ENCODE data around the gene SAMD4A. TPM values are rescaled to one million over a fixed set of nuclear protein-coding genes. Genes with fewer than 3 reads are reported as not detected.

Gene SAMD4A
- total and polyA plus RNA-seq, 4 donors: 17.5 to 31.6 (median 24.5) TPM

DNA sequence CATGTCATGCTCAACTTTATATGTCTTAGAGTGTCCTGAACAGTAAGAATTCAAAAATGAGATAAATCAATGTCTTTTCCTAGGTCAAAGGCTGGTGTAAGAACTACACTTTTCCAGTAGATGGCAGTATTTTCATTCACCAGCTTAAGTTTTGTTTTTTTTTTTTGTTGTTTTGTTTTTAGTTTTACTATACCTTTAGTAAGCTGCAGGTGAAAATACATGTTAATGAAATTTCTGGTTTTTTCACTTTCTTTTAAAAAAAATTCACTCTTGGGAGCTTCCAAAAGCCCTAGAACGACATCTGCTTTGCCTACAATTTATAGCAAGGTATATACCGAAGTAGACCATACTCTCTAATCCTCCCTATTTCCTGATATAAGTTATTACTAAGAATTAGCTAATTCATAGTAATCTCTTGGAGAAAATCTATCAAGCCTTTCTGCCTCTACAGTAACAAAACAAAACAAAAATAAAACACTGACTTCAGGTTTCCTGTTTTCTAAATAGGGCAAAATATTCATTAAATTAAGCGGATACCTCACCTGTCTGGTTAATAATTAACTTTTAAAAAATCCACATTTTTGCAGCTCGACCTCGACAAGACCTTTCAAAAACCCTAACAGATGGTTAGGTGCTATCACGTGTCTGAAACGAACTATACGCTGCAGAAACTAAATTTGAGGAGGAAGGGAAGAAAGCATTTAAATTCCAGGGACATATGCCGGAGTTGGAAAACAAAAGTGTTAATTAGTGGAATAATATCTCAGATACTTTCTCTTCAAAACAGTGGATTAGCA is 2.7 kb upstream of the SAMD4A start:
- peak overlapping the region; percentile 78 for H3K4me3 ChIP-seq (ENCODE audit: low read depth, low read length)
- WGBS (ENCODE audit: insufficient coverage): 20% methylated on average over 3 of the region's 9 CpGs
- peaks cover 16% of the 10 kb centered on the region for H3K4me1 ChIP-seq (ENCODE audit: control insufficient read depth, insufficient read depth, low read length)
- peak overlapping the region; percentile 92 for H3K27ac ChIP-seq (ENCODE audit: low read depth, low read length)
- H3K27me3 ChIP-seq (ENCODE audit: control insufficient read depth, insufficient read depth, low read length): no peaks in the 10 kb centered on the region
- H3K9me3 ChIP-seq (ENCODE audit: control insufficient read depth, insufficient read depth, low read length): no peaks in the 10 kb centered on the region
- peak in 3 of 6 donors; percentile 38 to 85 (median 77) for DNase-seq (ENCODE audit: low read depth in 4 of 6, low spot score in 6 of 6)
- no peaks in the 10 kb centered on the region for H3K36me3 ChIP-seq (ENCODE audit: control insufficient read depth, insufficient read depth, low read length)

DNA sequence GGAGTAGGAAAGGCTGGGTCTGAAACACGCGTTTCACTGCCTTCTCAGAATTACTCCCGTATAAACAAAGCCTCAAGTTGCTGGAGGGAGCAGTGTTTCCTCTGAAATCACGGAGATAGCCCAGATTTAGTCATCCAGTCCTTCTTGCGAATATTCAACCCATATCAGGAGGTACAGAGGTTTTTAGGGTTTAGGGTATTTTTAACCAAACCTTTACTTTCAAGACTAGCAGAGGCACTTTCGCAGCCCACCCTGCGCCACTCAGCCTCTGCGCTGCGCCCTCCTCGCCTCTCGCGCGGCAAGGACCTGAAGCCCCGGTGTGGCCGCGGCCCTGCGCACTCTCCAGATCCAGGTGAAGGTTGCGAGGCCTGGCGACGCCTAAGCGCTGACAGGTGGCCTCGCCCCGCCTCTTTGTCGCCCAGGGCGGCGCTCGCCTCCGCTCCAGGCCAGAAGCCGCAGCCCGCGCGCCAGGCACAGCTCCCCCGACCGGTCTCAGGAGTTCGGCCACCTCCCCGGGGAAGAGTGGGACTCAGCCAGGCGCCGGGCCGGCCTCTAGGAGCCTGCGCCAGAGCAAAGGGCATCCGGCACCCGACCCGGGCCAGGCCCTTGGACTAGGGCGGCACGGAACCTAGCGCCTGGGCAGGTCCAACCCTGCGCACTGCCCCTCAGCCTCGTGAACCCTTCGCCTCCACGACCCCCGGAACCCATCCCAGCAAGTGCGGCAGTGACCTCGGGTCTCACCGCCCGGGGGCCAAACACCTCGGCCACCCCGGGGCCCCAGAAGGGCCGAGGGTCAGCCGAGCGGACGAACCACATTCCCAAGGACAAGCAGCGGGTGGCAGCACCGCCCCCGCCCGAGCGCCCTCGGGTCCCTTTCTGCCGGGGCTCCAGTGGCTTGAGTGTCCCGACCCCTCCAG is 1.8 kb upstream of the SAMD4A start:
- peak in 3 of 6 donors; percentile 32 to 72 (median 51) for DNase-seq (ENCODE audit: low read depth in 4 of 6, low spot score in 6 of 6)
- Histone ChIP-seq H3K4me3 (ENCODE audit: low read depth, low read length) (peak overlapping the region; percentile 78), H3K27me3 (ENCODE audit: control insufficient read depth, insufficient read depth, low read length) (no peaks in the 10 kb centered on the region), H3K9me3 (ENCODE audit: control insufficient read depth, insufficient read depth, low read length) (no peaks in the 10 kb centered on the region), H3K4me1 (ENCODE audit: control insufficient read depth, insufficient read depth, low read length) (peaks cover 19% of the 10 kb centered on the region), H3K36me3 (ENCODE audit: control insufficient read depth, insufficient read depth, low read length) (no peaks in the 10 kb centered on the region), H3K27ac (ENCODE audit: low read depth, low read length) (peak overlapping the region; percentile 92)
- WGBS (ENCODE audit: insufficient coverage): under 1% methylated on average over 64 of the region's 69 CpGs

DNA sequence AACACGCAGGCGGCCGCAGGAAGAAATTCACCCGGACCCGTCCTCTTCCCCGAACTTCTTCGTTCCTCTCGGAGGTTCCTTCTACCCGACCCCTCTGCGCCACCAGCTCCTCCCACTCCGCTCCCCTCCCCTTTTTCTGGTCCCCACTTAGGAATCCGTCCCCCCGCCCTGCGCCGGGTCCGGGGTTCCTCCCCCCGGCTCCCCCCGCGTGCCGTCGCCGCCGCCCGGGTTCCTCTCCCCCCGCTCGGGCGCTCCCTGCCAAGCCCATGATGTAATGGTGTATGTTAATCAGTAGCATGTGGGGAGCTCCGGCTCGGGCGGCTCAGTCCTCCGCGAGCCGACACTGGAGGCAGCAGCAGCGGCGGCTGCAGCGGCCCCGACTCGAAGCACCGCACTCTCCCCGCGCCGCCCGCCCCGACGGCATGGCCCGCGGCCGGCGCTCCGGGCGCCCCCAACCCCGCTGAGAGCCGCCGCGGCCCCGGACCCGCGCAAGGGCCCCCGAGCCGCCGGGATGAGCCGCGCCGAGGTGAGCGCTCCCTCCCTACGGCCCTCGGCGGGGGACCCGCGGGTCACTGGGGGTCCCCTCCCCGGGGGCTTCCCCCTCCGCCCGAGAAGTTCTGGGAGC is 1.0 kb upstream of the SAMD4A start:
- Histone ChIP-seq H3K27me3 (ENCODE audit: control insufficient read depth, insufficient read depth, low read length) (no peaks in the 10 kb centered on the region), H3K36me3 (ENCODE audit: control insufficient read depth, insufficient read depth, low read length) (no peaks in the 10 kb centered on the region), H3K9me3 (ENCODE audit: control insufficient read depth, insufficient read depth, low read length) (no peaks in the 10 kb centered on the region), H3K4me1 (ENCODE audit: control insufficient read depth, insufficient read depth, low read length) (peaks cover 19% of the 10 kb centered on the region), H3K4me3 (ENCODE audit: low read depth, low read length) (peak overlapping the region; percentile 78), H3K27ac (ENCODE audit: low read depth, low read length) (peak overlapping the region; percentile 92)
- peak in 5 of 6 donors; percentile 38 to 94 (median 70) for DNase-seq (ENCODE audit: low read depth in 4 of 6, low spot score in 6 of 6)
- under 1% methylated on average over 64 of the region's 73 CpGs for WGBS (ENCODE audit: insufficient coverage)

- no peaks in the 10 kb centered on the region for H3K27me3 ChIP-seq (ENCODE audit: control insufficient read depth, insufficient read depth, low read length)
- no peaks in the 10 kb centered on the region for H3K36me3 ChIP-seq (ENCODE audit: control insufficient read depth, insufficient read depth, low read length)
- H3K27ac ChIP-seq (ENCODE audit: low read depth, low read length): peak overlapping the region; percentile 89
- DNase-seq (ENCODE audit: low read depth in 4 of 6, low spot score in 6 of 6): peak in 4 of 6 donors; percentile 23 to 65 (median 52)
- no peaks in the 10 kb centered on the region for H3K9me3 ChIP-seq (ENCODE audit: control insufficient read depth, insufficient read depth, low read length)
- under 1% methylated on average over 30 of the region's 31 CpGs for WGBS (ENCODE audit: insufficient coverage)
- peaks cover 19% of the 10 kb centered on the region for H3K4me1 ChIP-seq (ENCODE audit: control insufficient read depth, insufficient read depth, low read length)
- peak overlapping the region; percentile 78 for H3K4me3 ChIP-seq (ENCODE audit: low read depth, low read length)
Observed at GRCh38 chr14:54567224-54567638, 303 bp downstream of the SAMD4A start.

GRCh38 chr14:54567639-54568561 is 972 bp downstream of the SAMD4A start:
- Histone ChIP-seq H3K27me3 (ENCODE audit: control insufficient read depth, insufficient read depth, low read length) (no peaks in the 10 kb centered on the region), H3K36me3 (ENCODE audit: control insufficient read depth, insufficient read depth, low read length) (no peaks in the 10 kb centered on the region), H3K4me3 (ENCODE audit: low read depth, low read length) (peak overlapping the region; percentile 78), H3K27ac (ENCODE audit: low read depth, low read length) (peak overlapping the region; percentile 89), H3K4me1 (ENCODE audit: control insufficient read depth, insufficient read depth, low read length) (peaks cover 19% of the 10 kb centered on the region), H3K9me3 (ENCODE audit: control insufficient read depth, insufficient read depth, low read length) (no peaks in the 10 kb centered on the region)
- DNase-seq (ENCODE audit: low read depth in 4 of 6, low spot score in 6 of 6): peak in 4 of 6 donors; percentile 38 to 83 (median 69)
- WGBS (ENCODE audit: insufficient coverage): 0% methylated on average over 56 of the region's 70 CpGs

- H3K27me3 ChIP-seq (ENCODE audit: control insufficient read depth, insufficient read depth, low read length): no peaks in the 10 kb centered on the region
- DNase-seq (ENCODE audit: low read depth in 4 of 6, low spot score in 6 of 6): peak in 2 of 6 donors; percentile 29 to 40
- no peaks in the 10 kb centered on the region for H3K36me3 ChIP-seq (ENCODE audit: control insufficient read depth, insufficient read depth, low read length)
- 36% methylated on average over 3 of the region's 13 CpGs for WGBS (ENCODE audit: insufficient coverage)
- no peaks in the 10 kb centered on the region for H3K9me3 ChIP-seq (ENCODE audit: control insufficient read depth, insufficient read depth, low read length)
- peak overlapping the region; percentile 78 for H3K4me3 ChIP-seq (ENCODE audit: low read depth, low read length)
- peak overlapping the region; percentile 89 for H3K27ac ChIP-seq (ENCODE audit: low read depth, low read length)
- H3K4me1 ChIP-seq (ENCODE audit: control insufficient read depth, insufficient read depth, low read length): peaks cover 19% of the 10 kb centered on the region
Observed at GRCh38 chr14:54568821-54569595, 2.1 kb downstream of the SAMD4A start.

- H3K36me3 ChIP-seq (ENCODE audit: control insufficient read depth, insufficient read depth, low read length): no peaks in the 10 kb centered on the region
- no peak overlapping the region for H3K27ac ChIP-seq (ENCODE audit: low read depth, low read length)
- WGBS (ENCODE audit: insufficient coverage): 74% methylated on average over 4 of the region's 5 CpGs
- peaks cover 15% of the 10 kb centered on the region for H3K4me1 ChIP-seq (ENCODE audit: control insufficient read depth, insufficient read depth, low read length)
- no peaks in the 10 kb centered on the region for H3K27me3 ChIP-seq (ENCODE audit: control insufficient read depth, insufficient read depth, low read length)
- DNase-seq (ENCODE audit: low read depth in 4 of 6, low spot score in 6 of 6): no peak
- H3K4me3 ChIP-seq (ENCODE audit: low read depth, low read length): no peak overlapping the region
- no peaks in the 10 kb centered on the region for H3K9me3 ChIP-seq (ENCODE audit: control insufficient read depth, insufficient read depth, low read length)
Observed at GRCh38 chr14:54570047-54570446, 3.1 kb downstream of the SAMD4A start.

- H3K4me1 ChIP-seq (ENCODE audit: control insufficient read depth, insufficient read depth, low read length): peaks cover 8% of the 10 kb centered on the region
- H3K27me3 ChIP-seq (ENCODE audit: control insufficient read depth, insufficient read depth, low read length): no peaks in the 10 kb centered on the region
- no peaks in the 10 kb centered on the region for H3K36me3 ChIP-seq (ENCODE audit: control insufficient read depth, insufficient read depth, low read length)
- WGBS (ENCODE audit: insufficient coverage): no CpG with 5 or more reads among the region's 5 CpGs
- H3K27ac ChIP-seq (ENCODE audit: low read depth, low read length): no peak overlapping the region
- no peaks in the 10 kb centered on the region for H3K9me3 ChIP-seq (ENCODE audit: control insufficient read depth, insufficient read depth, low read length)
- H3K4me3 ChIP-seq (ENCODE audit: low read depth, low read length): no peak overlapping the region
- DNase-seq (ENCODE audit: low read depth in 4 of 6, low spot score in 6 of 6): no peak
Observed at GRCh38 chr14:54570631-54571415, 3.9 kb downstream of the SAMD4A start.

Data from spinal cord (tissue), 10 donors.